ENCODE results near the gene THBD. TPM values are rescaled to one million over a fixed set of nuclear protein-coding genes. Genes with fewer than 3 reads are reported as not detected.

The THBD gene
- total RNA-seq, 1 donor from 2014 or later: 11.8 TPM

GRCh38 chr20:23065266-23066201 is 16.1 kb upstream of the THBD start:
- intact Hi-C loops (cut with DNase I): loop anchor here (10.0 kb wide), 1 partner anchor 279 kb away; no protein-coding TSS in a partner anchor
- ATAC-seq (ENCODE audit: poor library complexity) (no peak), DNase-seq (no peak)

- no peak for DNase-seq
- intact Hi-C loops (cut with DNase I): loop anchor here (10.0 kb wide), 1 partner anchor 281 kb away; no protein-coding TSS in a partner anchor
- no peak for ATAC-seq (ENCODE audit: poor library complexity)
Measured at GRCh38 chr20:23063581-23063980, 14.1 kb upstream of the THBD start.

GRCh38 chr20:23063168-23063567 is 13.7 kb upstream of the THBD start:
- DNase-seq: no peak
- intact Hi-C loops (cut with DNase I): loop anchor here (10.0 kb wide), 1 partner anchor 282 kb away; no protein-coding TSS in a partner anchor
- ATAC-seq (ENCODE audit: poor library complexity): no peak

DNA sequence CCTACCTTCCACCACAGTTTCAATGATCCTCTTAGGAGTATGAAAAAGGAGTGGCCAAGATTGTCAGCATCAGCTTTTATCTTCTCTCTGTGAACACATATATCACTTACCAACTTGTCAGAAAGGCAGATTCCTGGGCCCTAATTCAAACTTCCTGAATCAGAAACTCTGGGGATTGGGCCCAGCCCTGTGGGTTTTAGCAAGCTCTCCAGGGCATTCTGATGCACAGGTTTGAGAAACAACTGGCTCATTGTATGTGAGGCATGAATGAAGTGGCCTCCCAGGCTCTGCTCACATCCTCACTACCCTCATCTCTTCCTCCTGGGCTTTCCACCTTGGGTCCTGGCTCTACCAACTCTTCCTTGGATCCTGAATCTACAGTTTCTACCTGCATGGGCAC is 13.2 kb upstream of the THBD start:
- intact Hi-C loops (cut with DNase I): loop anchor here (10.0 kb wide), 1 partner anchor 282 kb away; no protein-coding TSS in a partner anchor
- no peak for DNase-seq
- no peak for ATAC-seq (ENCODE audit: poor library complexity)

DNA sequence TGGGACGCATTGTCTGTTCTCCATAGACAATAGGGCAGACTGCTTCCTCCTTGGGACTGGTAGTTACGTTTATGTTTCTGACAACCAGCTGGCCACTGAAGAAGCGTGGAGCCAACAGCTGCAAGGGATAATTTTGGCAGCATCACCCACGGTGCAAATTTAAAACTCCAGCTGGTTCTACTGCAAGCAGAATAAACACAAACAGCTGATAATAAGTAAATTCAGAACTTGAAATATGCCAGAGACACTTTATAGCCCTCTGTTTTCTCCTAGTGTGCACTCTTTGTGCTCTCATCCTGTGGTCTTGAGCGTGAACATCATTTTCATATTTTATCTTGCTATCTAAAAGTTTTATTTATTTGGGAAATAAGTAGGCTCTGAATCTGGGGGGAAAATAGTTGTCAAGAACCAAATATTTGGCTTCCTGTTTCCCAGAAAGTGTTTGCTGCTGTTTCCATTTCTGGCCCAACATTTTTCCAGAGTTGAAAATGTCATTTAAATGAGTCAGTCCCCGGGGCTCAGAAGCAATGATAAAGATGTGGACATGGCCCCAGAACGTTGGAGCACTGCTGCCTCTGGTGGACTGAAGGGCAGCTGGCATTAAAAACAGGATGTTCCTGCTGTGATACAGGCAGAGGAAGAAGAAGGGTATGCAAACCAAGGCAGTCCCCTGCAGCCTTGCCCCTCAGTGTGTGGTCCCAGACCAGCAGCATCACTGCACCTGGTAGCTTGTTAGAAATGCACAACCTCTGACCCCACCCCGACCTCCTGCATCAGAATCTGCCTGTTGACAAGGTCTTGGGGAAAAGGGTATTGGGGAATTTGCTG is 12.5 kb upstream of the THBD start:
- peak; percentile 89 for ATAC-seq (ENCODE audit: poor library complexity)
- intact Hi-C loops (cut with DNase I): loop anchor here (10.0 kb wide), 1 partner anchor 283 kb away; no protein-coding TSS in a partner anchor
- peak; percentile 67 for DNase-seq

- intact Hi-C loops (cut with DNase I): loop anchor here (10.0 kb wide), 1 partner anchor 284 kb away; no protein-coding TSS in a partner anchor
- peak; percentile 30 for ATAC-seq (ENCODE audit: poor library complexity)
- no peak for DNase-seq
Measured at GRCh38 chr20:23061262-23061661, 11.8 kb upstream of the THBD start.

- intact Hi-C loops (cut with DNase I): loop anchor here (10.0 kb wide), 1 partner anchor 284 kb away; no protein-coding TSS in a partner anchor
- DNase-seq (no peak), ATAC-seq (ENCODE audit: poor library complexity) (no peak)
Measured at GRCh38 chr20:23060629-23061028, 11.2 kb upstream of the THBD start.

- intact Hi-C loops (cut with DNase I): loop anchor here (10.0 kb wide), 2 partner anchors 145 to 285 kb away; no protein-coding TSS in a partner anchor
- no peak for DNase-seq
- ATAC-seq (ENCODE audit: poor library complexity): no peak
Measured at GRCh38 chr20:23059846-23060245, 10.4 kb upstream of the THBD start.

DNA sequence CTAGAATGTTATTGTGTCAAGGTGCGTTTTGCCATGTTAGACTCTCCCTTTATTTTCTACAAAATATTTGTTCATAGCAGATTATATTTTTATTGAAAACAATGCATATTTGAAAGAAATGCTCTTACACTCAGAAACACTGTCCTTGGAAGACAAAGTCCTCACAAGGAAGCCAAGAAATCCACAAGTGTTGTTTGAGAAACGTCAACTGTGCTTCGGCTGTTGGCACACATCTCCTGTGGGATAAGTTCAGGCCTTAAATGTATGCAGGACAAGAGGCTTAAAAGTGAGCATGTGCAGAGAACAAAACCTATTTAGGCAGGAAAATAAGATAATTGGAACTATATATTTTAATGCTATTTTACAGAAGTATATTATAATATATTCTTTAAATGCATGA is 9.5 kb upstream of the THBD start:
- no peak for DNase-seq
- intact Hi-C loops (cut with DNase I): loop anchor here (10.0 kb wide), 1 partner anchor 146 kb away; no protein-coding TSS in a partner anchor
- no peak for ATAC-seq (ENCODE audit: poor library complexity)

GRCh38 chr20:23058240-23058639 is 8.8 kb upstream of the THBD start:
- no peak for ATAC-seq (ENCODE audit: poor library complexity)
- intact Hi-C loops (cut with DNase I): loop anchor here (10.0 kb wide), 1 partner anchor 147 kb away; no protein-coding TSS in a partner anchor

GRCh38 chr20:23052904-23053303 is 3.4 kb upstream of the THBD start:
- no peak for ATAC-seq (ENCODE audit: poor library complexity)
- DNase-seq: no peak
- intact Hi-C loops (cut with DNase I): loop anchor here (5.0 to 10.0 kb wide), 2 partner anchors 152 to 184 kb away; no protein-coding TSS in a partner anchor

More at GRCh38 chr20:23058240-23058639, 8.8 kb upstream of the THBD start:
- DNase-seq: no peak

- peak; percentile 60 for ATAC-seq (ENCODE audit: poor library complexity)
- intact Hi-C loops (cut with DNase I): loop anchor here (5.0 to 10.0 kb wide), 2 partner anchors 154 to 186 kb away; no protein-coding TSS in a partner anchor
- peak; percentile 93 for DNase-seq
Measured at GRCh38 chr20:23050847-23051627, 1.6 kb upstream of the THBD start.

- intact Hi-C loops (cut with DNase I): loop anchor here (5.0 to 10.0 kb wide), 2 partner anchors 155 to 187 kb away; no protein-coding TSS in a partner anchor
- ATAC-seq (ENCODE audit: poor library complexity) (peak; percentile 48), DNase-seq (peak; percentile 81)
Measured at GRCh38 chr20:23050076-23050838, 785 bp upstream of the THBD start.

DNA sequence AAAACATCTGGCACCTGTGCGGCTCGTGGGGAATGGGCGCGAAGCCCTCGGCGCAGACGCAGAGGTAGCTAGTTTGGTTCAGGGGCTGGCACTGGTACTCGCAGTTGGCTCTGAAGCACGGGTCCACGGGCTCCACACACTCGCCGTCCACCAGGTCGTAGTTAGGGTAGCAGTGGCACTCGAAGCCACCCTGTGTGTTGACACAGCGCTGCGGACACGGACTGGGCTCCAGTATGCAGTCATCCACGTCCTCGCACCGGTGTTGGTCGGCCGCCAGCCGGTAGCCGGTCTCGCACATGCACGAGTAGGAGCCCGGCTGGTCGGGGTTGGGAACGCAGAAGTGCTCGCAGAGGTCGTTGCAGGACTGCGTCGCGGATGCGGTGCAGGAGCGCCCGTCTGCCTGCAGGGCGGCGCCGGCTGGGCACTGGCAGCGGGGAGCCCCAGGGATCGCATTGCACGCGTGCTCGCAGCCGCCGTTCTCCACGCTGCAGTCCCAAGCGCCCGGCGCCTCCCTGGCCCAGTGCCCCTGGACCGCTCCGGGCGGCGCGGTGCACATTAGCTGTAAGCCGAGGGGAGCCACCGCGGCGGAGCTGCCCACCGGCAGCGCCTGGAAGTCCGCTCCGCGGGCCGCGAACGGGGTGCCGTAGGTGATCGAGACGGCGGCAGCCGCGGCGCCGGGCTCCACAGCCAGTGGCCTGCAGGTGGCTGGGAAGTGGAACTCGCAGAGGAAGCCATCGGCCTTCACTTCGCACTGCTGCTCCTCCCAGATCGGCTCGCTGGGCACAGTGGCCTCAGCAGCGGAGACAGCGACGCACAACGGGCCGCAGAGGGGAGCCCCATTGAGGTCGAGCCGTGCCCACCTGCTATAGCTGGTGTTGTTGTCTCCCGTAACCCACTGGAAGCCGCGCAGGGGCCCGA is 930 bp downstream of the THBD start:
- intact Hi-C loops (cut with DNase I): loop anchor here (10.0 kb wide), 1 partner anchor 354 kb away; no protein-coding TSS in a partner anchor
- ATAC-seq (ENCODE audit: poor library complexity) (peak; percentile 50), DNase-seq (peak; percentile 87)

DNA sequence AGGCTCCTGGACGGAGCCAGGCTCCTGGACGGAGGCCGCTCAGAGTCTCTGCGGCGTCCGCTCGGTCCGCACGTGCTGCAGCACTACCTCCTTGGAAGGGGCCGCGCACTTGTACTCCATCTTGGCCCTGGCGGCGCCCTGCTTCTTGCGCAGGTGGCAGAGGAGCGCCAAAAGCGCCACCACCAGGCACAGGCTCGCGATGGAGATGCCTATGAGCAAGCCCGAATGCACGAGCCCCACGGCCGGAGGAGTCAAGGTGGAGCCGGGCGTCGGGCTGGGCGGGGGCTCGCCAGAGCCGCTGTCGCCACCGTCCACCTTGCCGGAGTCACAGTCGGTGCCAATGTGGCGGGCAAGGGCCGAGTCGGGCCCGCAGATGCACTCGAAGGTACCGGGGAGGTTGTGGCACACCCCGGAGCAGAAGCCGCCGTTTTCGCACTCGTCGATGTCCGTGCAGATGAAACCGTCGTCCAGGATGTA is 1.7 kb downstream of the THBD start:
- intact Hi-C loops (cut with DNase I): loop anchor here (10.0 kb wide), 1 partner anchor 353 kb away; no protein-coding TSS in a partner anchor
- DNase-seq (peak; percentile 69), ATAC-seq (ENCODE audit: poor library complexity) (no peak)
